NCI-H345 (cell line): ENCODE data around the gene TMEM250.
"Not testable (repeated sequence)": the region's sequence is repeated elsewhere in the genome, so short reads cannot be mapped to it uniquely, and the experiment has no call there.

Experiments used
- DNase-seq: peaks from one replicate; lab custom pipeline; 2025; lab: John Stamatoyannopoulos, UW

The TMEM250 gene

DNA sequence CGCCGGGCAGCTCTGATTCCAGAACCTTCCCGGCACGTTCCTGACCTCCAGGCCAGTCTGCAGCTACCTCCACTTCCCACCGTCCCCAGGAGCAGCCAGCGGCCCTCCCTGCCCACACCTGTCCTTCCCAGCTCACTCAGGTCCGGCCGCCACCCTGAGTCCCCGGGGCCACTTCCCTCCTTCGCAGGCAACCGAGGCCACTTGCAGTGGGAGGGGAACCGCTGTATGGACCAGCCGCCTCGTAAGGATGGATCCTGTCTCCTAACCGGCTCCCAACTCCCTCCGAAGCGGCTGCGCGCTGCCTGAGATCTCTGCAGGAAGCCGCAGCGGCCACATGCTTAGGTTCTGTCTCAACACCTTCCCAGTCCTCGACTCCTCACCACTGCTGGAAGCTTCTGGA, 7.5 kb downstream of the TMEM250 start:
- no peak for DNase-seq

DNA sequence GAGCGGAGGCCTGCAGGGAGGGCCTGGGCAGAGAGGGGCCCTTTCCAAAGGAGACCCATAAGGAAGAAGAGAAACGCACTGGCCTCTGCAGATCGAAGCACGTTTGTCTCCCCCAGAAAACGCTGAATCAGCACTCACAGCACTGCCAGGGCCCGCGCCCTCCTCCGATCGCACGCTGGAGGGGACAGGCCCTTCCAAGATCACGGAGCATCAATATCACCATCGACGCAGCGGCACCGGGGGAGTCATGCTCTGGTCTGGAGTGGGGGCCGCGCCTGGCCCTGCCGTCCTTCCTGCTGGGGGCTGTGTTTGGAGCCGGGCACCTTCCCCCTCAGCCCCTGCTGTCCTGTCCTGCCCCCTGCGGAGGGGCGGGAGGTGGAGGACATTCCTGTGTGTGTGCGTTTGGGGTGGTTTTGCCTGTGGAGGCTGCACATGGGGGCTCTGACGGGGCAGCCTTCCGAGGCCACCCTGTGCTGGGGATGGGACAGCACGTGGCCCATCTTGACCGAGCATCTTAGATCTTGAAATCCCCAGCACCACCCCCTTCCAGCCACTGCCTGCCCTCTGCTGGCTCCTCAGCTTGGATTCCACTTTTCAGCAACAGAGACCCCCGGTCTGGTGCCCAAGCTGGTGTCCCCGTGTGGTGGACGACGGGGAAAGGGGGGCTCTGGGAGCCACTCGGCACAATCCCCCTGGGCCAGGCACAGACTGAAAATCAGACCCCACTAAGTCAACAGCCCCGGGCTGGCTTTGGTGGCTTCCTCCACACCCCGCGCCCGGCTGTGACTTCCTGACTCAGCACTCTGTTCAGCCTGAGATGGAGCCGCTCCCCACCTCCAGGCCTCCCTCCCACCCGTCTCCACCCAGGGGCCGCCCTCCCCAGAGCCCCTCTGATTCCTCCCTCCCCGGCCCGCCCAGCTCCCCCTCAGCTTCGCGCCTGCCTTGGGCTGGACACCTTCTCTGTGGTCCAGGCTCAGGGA, 8.3 kb downstream of the TMEM250 start:
- no peak for DNase-seq

DNA sequence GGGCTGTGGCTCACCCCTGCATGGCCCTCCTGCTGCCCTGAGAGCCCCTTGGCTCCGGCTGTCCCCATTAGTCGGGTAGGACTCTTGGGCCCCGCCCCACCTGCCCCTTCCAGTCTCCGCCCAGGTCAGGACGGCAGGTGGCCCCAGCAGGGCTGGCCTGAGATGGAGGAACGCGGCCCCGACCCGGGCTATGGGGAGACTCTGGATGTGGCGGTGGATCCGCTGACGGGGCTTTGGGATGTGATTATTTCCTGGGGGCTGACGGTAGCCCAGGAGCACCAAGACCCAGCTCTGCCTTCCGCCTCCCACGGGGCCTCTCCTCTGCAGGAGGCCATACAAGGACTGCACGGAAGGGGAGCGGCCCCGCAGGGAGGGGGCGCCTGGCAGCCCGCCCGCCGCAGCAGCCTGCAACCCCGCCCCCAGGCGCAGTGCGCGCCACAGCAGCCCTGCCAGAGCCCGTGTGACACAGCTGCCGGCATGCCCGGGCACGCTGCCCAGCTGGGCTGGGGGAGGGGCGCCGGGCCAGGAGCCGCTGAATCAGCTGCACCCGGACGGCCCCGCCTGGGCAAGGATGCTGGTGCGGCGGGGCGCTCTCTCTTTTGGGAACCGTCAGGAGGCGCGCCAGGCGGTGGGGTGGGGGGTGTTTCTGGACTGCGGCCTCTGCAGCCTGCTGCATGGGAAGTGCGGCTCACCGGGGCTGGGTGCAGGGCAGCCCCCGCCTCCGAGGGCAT, 9.2 kb downstream of the TMEM250 start:
- peak; percentile 97 for DNase-seq

DNA sequence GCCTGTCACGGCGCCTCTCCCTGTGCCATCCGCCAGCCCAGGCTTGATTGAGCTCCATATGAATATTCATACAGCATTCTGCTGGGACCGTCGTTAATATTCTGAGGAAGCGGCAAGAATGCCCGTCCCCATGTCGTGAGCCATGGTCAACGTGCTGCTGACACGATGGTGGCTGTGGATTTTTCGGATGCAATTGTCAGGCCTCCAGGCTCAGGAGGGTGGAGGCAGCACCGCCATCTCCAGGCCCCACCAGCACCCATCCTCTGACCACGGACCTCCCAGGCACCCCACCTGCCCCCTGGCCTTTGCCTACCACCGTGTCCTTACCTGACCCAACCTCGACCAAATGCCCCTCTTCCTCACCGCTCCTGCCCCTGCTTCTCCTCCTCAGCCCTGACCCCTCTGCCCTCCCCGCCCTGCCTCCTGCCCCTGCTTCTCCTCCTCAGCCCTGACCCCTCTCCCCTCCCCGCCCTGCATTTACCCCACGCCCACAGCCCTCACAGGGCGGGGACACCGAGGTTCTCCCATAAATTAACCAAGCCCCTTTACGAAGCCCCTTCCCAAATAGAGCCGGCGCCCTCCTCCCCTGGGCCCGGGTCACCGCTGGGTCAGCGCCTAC, 9.9 kb downstream of the TMEM250 start:
- no peak for DNase-seq

DNA sequence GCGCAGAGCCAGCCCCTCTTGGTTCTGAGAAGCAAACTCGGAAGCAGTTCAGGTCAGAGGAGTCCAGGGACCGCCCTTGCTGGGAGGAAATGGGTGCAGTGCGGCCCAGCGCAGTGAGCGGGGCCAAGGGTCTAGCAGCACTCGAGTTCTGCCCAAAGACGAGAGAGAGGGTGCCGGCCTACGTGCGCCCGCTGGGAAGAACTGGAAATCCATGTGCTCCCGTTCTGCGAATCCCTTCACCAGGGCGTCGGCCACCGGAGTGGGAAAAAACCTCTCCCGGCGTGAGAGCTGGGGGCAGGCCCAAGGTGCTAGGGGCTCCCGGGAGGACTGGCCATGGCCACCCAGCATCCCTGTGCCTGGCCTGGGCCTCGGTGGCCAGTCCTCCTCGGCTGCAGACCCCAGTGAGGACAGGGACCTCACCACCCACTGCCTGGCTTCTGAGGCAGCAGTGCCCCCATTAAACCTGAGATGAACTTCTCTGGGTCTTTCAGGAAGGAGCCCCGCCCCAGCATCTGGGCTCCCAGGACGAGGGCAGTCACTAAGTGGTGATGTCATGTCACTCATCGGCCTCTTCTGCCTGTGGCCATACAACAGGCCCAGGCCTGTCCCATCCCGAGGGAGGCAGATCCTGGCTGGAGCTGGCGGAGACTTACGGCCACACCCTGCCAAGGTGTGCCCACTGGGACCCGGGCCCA, 10.6 kb downstream of the TMEM250 start:
- DNase-seq: peak; percentile 81

DNA sequence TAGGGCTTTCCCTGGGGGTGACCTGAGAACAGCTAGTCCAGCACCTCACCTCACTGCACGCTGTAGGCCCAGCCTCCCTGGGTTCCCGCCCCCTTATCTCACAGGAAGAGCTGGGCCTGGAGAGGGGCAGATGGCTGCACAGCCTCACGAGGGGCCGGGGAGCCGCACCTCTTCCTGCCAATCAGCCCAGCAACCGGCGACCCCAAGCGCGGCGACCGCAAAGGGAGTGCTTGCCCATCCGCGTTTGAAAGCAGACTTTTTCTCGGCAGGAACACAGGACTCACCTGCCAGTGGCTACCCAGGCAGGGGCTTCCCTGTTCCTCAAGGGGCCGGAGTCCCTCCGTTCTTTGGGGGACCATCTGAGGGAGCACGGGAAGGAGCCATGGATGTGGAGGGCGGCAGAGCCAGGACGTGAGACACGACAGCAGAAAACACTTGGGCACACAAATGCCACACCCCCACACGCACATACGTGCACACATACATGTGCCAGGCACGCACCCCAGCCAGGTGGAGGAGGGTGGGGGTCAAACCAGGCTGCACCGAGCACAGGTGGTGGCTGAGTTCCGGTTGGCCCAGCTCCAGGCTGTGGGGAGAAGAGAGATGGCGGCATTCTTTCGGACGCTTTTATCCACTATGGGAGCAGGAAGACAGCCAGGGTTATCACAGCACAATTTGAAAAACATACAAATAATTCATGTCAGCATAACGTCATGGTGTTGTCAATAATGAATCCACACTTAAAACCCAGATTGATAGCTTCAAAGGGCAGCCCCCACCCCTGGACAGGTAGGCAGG, 11.3 kb downstream of the TMEM250 start:
- DNase-seq: peak; percentile 37

DNA sequence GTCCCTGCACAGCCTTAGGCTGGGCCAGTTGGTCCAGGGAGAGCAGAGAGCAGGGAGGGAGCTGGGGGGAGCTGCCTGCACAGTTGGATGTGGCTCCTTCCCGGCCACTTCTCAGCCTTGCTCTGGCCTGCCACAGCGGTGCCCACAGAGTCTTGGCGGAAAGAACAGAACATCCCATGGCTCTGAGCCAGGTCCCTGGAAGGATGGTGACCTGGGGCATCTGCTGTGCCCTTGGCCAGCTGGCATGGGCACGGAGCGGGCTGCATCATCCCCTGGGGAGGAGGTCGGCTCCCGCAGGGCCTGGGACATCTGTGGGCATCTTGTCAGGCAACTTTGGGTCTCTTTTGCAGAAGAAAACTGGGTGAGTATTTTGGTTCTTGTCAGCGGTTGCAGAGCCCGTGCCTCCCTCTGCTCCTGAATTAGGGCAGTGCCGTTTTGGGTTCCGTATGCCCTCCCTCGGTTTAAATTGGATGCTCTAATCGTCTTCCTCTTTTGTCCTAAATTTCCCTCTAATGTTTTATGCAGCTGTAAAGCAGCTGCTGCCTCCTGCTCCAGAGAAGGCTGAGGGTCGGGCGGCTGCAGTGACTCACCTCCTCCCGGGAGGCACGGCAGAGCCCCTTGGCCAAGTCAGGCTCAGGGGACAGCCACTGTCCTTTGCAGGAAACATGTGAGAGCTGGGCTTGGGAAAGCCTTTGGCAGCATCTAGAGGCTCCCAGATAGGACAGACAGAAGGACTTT, 13.1 kb downstream of the TMEM250 start:
- no peak for DNase-seq

DNA sequence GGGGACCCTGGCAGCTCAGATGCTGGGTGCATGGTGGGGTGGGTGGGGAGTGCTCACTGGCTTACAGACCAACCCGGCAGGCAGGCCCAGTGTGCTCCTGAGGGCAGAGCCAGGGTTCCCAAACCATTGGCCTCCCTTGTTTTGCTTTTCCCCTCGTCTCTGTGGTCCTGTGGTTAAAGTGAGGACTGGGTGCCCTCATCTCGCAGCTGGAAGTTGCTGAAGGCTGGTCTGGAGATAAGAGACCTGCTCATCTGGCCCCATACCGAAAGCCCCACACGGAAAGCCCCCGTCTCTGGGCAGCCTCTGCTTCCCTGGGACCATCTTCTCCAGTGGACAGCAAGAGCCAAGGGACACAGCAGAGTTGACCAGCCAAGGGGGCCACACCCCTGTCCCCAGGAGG, 13.8 kb downstream of the TMEM250 start:
- DNase-seq: no peak

DNA sequence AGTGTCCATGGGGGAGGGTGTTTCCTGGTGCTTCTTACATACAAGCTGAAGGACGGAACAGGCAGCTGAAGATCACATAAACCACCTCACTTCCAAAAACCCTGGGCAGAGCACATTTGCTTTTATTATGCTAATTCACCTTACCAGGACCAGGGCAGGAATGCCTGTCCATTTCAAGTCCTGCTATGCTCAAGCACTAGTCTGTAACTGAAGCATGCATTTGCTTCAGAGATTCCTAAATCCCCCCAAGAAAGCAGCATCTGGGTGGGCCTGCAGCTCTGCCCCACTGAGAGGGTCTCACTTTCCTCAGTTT, 14.2 kb downstream of the TMEM250 start:
- DNase-seq: no peak

DNA sequence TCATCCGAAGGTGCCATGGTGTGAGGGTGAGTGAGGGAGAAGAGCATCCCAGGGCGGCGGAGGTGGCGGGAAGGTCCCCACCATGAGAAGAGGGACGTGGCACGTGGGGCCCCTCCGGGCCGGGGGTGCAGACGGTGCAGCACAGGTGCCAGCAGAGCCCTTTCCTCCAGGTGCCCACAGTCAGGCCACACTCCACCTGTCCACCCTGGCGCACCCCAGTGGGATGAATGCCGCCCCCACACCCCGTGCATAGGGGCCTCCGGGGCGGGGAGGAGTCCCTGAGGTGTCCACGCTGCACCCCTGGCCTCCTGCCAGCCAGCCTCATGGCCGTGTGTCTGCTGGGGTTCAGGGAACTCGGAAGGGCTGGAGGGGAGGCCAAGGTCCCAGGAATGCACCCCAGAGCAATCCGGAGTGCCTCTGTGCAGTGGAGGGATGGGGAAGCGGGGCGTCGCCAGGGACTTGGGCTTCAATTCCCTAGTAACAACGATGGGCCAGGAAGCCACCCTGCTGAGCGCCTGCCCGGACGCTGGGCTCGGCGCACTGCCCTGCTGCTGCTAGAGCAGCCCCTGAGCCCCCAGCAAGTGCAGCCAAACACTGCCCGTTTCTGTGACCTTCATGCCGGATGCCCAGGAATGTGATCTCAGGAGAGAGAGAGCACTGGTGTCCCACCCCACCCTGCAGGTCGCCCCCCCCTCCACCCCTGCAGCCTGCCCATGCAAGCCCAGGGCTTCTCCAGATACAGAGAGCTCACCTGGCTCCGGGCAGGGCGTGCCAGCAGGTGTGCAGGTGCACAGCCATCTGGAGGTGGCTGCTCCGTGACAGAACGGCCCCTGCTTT, 14.8 kb downstream of the TMEM250 start:
- DNase-seq: peak; percentile 80

DNA sequence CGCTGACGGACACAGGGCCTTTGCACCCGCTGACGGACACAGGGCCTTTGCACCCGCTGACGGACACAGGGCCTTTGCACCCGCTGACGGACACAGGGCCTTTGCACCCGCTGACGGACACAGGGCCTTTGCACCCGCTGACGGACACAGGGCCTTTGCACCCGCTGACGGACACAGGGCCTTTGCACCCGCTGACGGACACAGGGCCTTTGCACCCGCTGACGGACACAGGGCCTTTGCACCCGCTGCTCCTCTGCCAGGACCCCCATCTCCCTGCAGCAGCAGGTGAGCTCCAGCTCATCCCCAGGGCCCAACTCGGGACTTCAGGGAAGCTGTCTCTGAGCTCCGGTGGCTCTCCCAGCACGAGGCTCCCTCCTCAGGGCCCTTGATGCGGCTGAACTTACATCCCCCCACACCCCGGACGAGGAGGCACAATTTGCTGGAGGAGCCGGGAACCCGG, 17.0 kb downstream of the TMEM250 start:
- DNase-seq: not testable (repeated sequence)

DNA sequence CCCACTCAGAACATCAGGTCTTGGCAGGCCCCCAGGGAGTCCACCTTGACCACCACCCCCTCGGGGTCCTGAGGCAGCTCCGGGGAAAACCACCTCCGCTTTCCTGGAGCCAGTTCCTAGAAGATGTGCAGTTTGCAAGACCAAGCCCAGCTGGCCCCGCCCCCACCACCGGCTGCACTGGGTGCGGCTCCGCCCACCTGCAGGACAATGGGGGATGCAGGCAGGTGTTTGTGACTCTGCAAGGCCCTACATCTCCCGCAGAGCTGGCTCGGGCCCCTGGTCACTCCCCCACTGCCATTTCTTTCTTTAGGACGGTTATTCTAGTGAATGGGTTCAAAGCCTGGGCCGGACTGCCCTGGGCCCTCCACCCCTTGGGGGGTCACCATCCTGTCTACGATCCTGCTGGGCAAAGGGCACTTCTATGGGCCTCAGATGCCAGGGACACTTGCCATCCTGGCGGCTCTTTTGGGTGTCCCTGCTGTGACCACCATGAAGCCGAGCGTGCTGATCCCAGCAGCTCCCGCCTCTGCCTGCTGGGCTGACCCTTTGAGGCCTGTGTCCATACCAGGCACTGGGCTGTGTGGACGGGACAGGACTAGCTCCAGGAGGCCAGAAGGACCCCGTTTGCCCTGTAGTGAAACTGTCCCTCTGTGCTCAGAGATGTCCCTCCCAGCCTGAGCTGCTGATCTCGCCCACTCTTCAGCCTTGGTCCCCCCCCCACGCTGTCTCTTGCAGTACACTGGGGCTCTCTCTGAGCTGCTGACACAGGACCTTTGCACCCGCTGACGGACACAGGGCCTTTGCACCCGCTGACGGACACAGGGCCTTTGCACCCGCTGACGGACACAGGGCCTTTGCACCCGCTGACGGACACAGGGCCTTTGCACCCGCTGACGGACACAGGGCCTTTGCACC, 17.7 kb downstream of the TMEM250 start:
- peak; percentile 82 for DNase-seq

DNA sequence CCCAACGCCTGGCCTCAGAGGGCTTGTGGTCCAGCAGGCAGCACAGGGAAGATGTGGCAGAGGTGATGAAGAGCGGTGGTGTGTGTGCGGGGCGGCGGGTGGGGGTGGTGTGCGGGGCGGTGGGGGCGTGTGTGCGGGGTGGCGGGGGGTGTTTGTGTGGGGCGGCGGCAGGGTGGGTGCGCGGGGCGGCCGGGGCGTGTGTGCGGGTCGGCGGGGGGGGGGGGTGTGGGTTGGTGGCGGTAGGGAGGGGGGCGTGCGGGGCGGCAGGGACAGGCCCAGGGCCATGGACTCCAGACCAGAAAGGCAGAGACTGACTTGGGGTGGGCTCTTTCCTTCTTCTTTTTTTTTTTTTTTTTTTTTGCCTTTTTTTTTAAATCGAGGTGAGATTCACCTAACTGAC, 19.1 kb downstream of the TMEM250 start:
- no peak for DNase-seq

DNA sequence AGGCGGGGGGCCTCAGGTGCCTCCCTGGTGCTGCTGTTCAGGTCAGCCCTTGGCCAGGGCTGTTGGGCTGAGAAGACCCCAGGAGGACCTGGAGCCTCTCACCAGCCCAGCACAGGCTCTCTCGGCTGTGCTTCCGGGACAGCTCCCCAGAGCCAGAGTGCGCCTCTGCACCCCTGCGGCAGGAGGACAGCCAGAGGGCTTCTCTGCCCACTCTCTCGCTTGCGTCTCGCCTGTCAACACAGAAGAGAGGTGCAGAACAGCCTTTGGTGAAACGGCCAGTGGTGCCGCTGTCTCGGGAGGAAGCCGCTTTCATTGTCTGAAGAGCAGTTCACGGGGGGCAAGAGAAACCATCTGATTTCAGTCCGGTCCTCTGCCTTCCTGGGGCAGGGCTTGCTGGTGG, 19.8 kb downstream of the TMEM250 start:
- DNase-seq: no peak

DNA sequence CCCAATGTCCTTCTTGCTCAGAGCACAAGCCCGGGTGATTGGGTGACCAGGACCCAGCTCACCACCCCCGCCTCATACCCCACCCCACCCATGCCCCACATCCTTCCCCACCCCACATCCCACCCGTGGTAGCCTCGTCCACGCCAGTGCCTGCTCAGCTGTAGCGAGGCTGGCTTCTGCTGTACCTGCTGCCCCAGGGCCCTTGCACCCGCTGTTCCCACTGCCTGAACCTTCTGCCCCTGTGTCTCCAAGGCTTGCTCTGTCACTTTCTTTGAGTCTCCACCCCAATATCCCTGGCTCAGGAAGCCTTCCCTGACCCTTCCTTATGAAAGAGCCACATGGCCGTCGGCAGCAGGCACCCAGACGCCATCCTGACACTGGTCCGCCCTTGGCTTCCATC, 20.5 kb downstream of the TMEM250 start:
- no peak for DNase-seq

DNA sequence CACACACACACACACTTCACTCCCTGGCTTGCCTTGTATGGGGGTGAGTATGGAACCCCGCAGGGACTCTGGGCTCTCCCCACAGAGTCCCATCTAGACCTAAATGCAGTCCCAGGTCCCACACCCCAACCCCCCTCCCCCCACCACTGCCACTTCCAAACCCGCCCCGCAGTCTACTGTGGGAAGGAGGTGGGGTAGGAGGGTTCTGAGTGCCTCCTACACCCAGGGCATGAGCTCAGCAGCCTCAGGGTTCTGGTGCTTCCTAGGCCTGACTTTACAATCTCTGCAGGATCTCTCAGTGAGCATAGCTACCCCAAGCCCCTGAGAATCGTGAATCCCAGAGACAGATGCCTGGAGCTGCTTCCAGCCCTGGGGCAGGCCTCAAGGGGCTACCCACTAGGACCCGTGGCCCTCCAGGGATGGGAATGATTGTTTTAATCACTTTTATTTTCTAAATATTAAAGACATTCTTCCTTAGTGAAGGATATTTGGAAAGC, 22.1 kb downstream of the TMEM250 start:
- no peak for DNase-seq

DNA sequence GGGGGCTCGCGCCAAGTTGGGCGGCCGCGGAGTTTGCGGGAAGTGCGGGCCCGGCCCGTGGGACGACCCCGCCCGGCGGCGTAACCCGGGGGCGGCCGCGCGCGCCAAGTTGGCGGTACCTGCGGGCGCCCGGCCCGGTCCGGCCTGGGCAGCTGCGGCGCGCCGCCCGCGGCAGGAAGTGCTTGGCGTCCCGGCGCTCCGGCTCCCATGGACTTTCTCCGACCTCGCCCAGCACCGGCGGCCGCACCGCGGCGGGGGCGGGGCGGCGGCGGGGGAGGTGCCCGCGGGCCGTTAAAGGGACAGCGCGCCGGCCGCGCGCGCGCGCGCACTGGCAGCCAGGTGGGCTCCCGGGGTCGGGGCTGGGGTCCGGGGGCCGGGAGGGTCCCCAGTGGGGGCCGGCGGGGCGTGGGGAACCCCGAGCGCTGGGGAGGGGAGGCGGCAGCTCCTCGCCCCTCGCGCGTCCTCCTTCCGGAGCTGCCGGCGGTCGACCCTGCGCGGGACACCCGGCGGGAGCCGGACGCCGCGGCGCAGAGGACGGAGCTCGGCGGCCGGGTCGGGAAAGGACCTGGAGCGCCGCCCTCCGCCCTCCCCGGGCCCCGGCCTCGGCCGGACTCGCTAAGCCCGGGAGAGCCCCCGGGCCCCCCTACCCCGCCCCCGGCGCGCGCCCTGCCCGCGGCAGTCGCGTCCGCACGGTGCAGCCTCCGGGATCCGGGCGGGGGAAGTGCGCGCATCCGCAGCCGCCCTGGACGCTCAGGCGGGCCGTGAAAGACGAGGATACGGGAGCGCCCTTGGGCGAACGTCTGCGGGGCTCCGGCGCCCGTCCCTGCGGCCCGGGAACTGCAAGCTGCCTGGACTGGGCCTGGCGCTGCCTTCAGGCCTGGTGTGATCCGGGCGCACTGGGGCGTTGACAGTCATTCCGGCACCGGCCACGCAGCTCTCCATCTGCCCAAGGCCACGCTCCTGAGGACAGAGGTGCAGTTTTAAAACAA, 23.3 kb downstream of the TMEM250 start, which contains the start of gene NACC2:
Gene NACC2 (minus strand): TSS at position 220 of the 989 bp plus-strand sequence. CDS start 44,768 bp downstream, outside the sequence.
- DNase-seq: peak; percentile 57
